Measurements from ENCODE around the gene LRRFIP1.

DNA sequence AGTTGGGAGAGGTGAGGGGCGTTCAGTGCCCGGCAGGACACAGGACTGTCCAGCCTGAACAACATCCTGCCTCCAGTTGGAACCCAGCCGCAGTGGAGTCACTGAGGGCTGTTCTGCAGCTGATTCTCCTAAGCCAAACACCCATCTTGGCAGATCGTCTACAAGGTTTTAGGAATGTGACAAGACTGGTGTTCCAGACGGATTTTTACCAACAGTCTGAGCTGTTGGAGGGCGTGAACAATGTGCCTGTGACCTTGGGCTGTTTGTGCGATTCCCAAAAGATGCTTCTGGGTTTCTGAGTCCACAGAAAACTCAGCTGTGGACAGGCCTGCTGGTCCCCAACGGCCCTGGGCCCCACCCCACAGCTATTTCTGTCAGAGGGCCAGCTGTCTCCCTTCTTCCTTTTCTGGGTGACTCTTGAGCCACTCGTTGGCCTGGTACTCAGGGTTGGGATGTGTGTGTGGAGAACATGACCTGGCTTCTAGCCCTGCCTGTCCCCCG lies 5.7 kb downstream of the LRRFIP1 start:
- TF ChIP-seq, protein P1, sequence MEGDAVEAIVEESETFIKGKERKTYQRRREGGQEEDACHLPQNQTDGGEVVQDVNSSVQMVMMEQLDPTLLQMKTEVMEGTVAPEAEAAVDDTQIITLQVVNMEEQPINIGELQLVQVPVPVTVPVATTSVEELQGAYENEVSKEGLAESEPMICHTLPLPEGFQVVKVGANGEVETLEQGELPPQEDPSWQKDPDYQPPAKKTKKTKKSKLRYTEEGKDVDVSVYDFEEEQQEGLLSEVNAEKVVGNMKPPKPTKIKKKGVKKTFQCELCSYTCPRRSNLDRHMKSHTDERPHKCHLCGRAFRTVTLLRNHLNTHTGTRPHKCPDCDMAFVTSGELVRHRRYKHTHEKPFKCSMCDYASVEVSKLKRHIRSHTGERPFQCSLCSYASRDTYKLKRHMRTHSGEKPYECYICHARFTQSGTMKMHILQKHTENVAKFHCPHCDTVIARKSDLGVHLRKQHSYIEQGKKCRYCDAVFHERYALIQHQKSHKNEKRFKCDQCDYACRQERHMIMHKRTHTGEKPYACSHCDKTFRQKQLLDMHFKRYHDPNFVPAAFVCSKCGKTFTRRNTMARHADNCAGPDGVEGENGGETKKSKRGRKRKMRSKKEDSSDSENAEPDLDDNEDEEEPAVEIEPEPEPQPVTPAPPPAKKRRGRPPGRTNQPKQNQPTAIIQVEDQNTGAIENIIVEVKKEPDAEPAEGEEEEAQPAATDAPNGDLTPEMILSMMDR (IDR thresholded peaks at IDR 0.05): no peak
- no peak for TF ChIP-seq POLR2A (IDR thresholded peaks at IDR 0.05)

Data from uterus (tissue), 2 donors.